Esophagus squamous epithelium (tissue), 5 donors: ENCODE measurements around the gene HOXB8. TPM values are rescaled to one million over a fixed set of nuclear protein-coding genes. Genes with fewer than 3 reads are reported as not detected.

Experiments used
- DNase-seq: peaks from one replicate; lab custom pipeline; 2025; lab: John Stamatoyannopoulos, UW
- H3K27ac ChIP-seq, 4 donors: fragments of 200-600 bp; sonication (generic); one replicate each; pipeline ENCODE4 v1.5.1; 2016 to 2019; ENCODE audit warnings: mild to moderate bottlenecking in 1 of 4
- H3K27me3 ChIP-seq, 4 donors: fragments of 200-600 bp; sonication (generic); 1 replicate in 3 of 4; 2 replicates in 1 of 4; pipeline versions ENCODE4 v1.5.1 to v1.6.0; 2017 to 2021; ENCODE audit warnings: antibody characterized with exemption in 1 of 4
- H3K36me3 ChIP-seq, 3 donors: fragments of 200-600 bp; sonication (generic); one replicate each; pipeline ENCODE4 v1.5.1; 2016 to 2019
- H3K4me1 ChIP-seq, 3 donors: fragments of 200-600 bp; sonication (generic); one replicate each; pipeline ENCODE4 v1.5.1; 2017 to 2019
- H3K4me3 ChIP-seq, 4 donors: fragments of 200-600 bp; sonication (generic); 1 replicate in 3 of 4; 2 replicates in 1 of 4; pipeline ENCODE4 v1.5.1; 2016 to 2019; ENCODE audit warnings: mild to moderate bottlenecking in 2 of 4, moderate library complexity in 1 of 4
- H3K9me3 ChIP-seq, 3 donors: fragments of 200-600 bp; sonication (generic); one replicate each; pipeline ENCODE4 v1.5.1; 2016 to 2019
- POLR2A ChIP-seq, 4 donors: fragments of 450-650 bp; IDR thresholded peaks; one replicate each; pipeline ENCODE4 v1.6.1; 2017; ENCODE audit warnings: antibody characterized with exemption in 4 of 4, mild to moderate bottlenecking in 4 of 4, moderate library complexity in 3 of 4
- WGBS, 2 donors: methylation state at CpG; one replicate each; pipeline ENCODE4 v1.1.5; 2018; 5-methylcytosine and 5-hydroxymethylcytosine counted together
- intact Hi-C: fragments of 100-400 bp; cut with DNase I; formaldehyde crosslinking; loops from one replicate; pipeline ENCODE4 v1.15.0; 2022
- total RNA-seq, 4 donors: library from RNA; depleted of rRNA; stranded (reverse); fragments of >200 nt; gene quantifications; one replicate each; pipeline ENCODE4 v1.1.0, GENCODE V29; 2016
- TF ChIP-seq, protein P1 (sequence below), 6 experiments: fragments of 450-650 bp in 4 of 6; fragments of 200-600 bp in 2 of 6; sonication (generic) in 2 of 6; IDR thresholded peaks; one replicate each; pipeline ENCODE4 v1.5.1; 2016 to 2019; ENCODE audit warnings: antibody characterized with exemption in 6 of 6, mild to moderate bottlenecking in 4 of 6, moderate library complexity in 4 of 6
- donor health status: DM: yes; HTN: yes; CAD: no.

Gene HOXB8
- total RNA-seq, 4 donors from 2014 or later = not detected

DNA sequence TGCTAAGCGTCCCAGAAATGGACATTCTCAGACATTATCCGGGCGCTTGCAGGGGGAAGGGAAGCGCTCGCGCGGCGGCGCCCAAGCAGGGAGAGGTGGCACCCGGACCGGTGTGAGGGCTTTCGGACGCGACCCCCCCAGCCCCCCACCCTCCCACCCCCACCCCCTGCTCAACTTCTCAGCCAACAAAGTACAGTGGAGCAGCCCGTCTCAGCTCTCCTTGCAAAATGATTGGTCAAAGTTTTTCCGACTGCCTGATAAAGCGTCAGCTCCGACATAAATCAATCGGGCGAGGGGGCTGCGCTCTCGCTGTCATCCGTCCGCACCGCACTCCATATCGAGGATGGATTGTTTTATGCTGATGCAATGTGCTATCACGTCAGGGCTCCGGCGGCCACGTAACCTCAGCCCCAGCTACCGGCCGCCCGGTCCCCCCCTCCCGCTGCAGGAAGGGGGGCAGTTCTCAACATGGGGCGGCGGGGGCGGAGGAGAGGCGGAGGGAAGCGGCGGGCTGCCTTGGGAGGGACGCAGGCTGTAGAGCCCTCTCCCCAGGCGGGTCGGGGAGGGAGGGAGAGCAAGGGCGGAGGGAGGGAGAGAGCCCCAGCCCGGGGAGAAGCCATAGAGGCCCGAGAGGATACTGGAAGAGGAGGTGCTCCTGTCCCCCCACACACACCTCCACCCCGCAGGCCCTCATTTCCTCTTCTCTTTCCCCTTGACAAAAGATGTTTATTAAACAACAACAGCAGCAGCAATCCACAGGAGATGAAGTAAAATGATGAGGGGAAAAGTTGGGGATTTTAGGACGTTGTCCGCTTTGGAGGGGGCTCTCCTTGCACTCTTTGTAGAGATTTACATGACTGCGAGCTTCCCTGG is 11.4 kb upstream of the HOXB8 start, which contains the start of gene HOXB9:
Gene HOXB9 (minus strand): TSS at position 114 of the 873 bp plus-strand sequence. CDS start 89 bp downstream, at position 25.
- no peaks in the 10 kb centered on the region for H3K9me3 ChIP-seq
- TF ChIP-seq POLR2A (IDR thresholded peaks at IDR 0.05) = no peak
- TF ChIP-seq, protein P1, sequence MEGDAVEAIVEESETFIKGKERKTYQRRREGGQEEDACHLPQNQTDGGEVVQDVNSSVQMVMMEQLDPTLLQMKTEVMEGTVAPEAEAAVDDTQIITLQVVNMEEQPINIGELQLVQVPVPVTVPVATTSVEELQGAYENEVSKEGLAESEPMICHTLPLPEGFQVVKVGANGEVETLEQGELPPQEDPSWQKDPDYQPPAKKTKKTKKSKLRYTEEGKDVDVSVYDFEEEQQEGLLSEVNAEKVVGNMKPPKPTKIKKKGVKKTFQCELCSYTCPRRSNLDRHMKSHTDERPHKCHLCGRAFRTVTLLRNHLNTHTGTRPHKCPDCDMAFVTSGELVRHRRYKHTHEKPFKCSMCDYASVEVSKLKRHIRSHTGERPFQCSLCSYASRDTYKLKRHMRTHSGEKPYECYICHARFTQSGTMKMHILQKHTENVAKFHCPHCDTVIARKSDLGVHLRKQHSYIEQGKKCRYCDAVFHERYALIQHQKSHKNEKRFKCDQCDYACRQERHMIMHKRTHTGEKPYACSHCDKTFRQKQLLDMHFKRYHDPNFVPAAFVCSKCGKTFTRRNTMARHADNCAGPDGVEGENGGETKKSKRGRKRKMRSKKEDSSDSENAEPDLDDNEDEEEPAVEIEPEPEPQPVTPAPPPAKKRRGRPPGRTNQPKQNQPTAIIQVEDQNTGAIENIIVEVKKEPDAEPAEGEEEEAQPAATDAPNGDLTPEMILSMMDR (IDR thresholded peaks at IDR 0.05) = no peak
- WGBS, 2 donors = 4 to 5% methylated on average over 6 to 7 of the region's 50 CpGs
- peaks cover 30 to 100% (median 79%) of the 10 kb centered on the region in 4 donors for H3K27me3 ChIP-seq
- no peak for DNase-seq
- no peak within 1 kb of the TSS for H3K27ac ChIP-seq
- intact Hi-C loops = no loop called here
- H3K4me3 ChIP-seq = peak within 1 kb of the TSS in 3 of 4 donors; percentile 3 to 61 (median 35)
- peaks cover 22 to 26% (median 23%) of the 10 kb centered on the region in 3 donors for H3K4me1 ChIP-seq
- H3K36me3 ChIP-seq = no peaks in the 10 kb centered on the region

DNA sequence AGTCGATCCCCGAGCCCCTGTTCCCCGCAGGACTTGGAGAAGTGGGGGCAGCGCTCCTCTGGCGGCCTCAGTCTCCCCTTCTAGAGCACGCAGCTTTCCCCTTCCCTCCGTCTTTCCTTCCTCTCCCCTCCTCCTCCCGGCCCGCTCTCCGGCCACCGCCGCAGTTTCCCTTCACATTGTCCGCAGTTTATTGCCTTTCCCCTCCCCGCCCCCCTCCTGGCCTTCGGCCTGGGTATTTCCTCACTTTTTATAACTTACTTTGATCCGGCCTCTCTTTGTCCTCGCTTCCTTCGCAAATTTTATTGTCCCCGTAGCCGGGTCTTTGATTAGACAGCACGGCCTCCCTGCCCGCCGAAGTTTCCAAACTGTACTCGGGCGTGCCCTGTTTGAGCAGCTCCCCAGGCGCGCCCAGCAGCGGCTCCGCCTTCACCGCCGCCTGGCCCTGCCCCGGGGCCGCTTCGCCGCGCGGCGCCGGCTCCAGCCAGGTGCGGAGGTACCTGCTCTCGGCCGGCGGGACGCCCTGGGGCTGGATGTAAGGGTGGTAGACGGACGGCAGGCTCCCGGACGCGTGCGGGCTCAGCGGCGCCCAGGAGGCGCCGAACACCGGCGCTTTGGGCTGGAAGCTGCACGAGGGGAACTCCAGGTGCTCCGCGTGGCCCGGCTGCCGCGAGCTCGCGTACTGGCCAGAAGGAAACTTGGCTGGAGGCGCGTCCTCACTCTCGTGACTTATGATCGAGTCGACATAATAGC is 10.6 kb upstream of the HOXB8 start:
- H3K36me3 ChIP-seq = no peaks in the 10 kb centered on the region
- DNase-seq = no peak
- H3K4me1 ChIP-seq = peaks cover 22 to 26% (median 23%) of the 10 kb centered on the region in 3 donors
- H3K9me3 ChIP-seq = no peaks in the 10 kb centered on the region
- H3K27ac ChIP-seq = no peak overlapping the region
- peaks cover 33 to 100% (median 76%) of the 10 kb centered on the region in 4 donors for H3K27me3 ChIP-seq
- no peak for TF ChIP-seq POLR2A (IDR thresholded peaks at IDR 0.05)
- TF ChIP-seq, protein P1 (IDR thresholded peaks at IDR 0.05) = no peak
- H3K4me3 ChIP-seq = peak overlapping the region in 3 of 4 donors; percentile 3 to 61 (median 35)
- WGBS, 2 donors = 0 to 5% methylated on average over 14 to 26 of the region's 69 CpGs
- intact Hi-C loops = no loop called here

DNA sequence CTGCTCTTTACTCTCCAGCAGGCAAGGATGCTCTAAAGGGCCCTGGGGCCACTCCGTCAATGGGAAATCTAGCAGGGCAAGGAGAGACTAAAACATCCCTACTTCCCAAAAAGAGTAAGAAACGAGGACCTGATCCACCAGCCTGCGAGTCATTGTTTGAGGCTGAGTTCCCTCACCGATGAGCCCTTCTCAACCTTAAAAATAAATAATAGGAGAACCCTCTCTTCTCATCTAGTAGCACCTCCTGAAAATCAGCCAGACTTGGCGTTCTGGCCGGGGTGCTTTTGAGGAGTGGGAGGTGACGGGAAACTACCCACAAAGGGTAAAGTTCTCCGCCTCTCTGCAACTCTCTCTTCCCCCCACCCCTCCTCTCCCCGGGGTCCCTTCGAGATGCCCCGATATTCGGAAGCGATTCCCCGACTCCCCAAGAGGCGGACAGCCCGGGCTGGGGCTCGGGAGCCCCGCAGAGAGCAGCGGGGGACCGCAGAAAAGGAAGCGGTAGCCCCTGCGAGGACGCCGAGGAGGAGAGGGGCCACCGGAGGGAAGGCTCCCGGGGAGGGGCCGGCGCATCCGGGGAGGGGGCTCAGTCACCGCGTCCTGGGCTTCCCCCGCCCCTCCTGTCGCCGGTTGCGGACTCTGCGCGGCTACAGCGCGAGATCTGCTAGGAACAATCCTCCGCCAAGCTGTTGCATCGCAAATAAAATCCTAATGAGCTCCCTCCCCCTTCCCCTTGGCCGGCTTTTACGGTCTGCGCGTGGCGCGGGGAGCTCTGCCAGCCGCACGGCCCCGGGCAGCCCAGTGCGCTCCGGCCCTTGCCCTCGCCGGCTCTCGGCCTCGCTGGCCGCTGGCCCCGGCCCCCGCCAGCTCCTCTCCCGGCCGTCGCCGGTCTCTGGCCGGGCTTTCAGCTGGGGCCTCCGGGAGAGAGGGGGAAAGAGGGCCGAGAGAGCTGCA is 9.7 kb upstream of the HOXB8 start:
- Histone ChIP-seq H3K9me3 (no peaks in the 10 kb centered on the region), H3K27ac (no peak overlapping the region), H3K4me1 (peaks cover 22 to 26% (median 23%) of the 10 kb centered on the region in 3 donors), H3K36me3 (no peaks in the 10 kb centered on the region), H3K27me3 (peaks cover 42 to 100% (median 78%) of the 10 kb centered on the region in 4 donors), H3K4me3 (peak overlapping the region in 3 of 4 donors; percentile 3 to 61 (median 35))
- no peak for DNase-seq
- intact Hi-C loops = no loop called here
- TF ChIP-seq, protein P1 (IDR thresholded peaks at IDR 0.05) = no peak
- TF ChIP-seq POLR2A (IDR thresholded peaks at IDR 0.05) = no peak
- WGBS, 2 donors = 4 to 8% methylated on average over 6 to 14 of the region's 66 CpGs

- intact Hi-C loops = no loop called here
- Histone ChIP-seq H3K4me3 (no peak overlapping the region), H3K27ac (no peak overlapping the region), H3K9me3 (no peaks in the 10 kb centered on the region), H3K27me3 (peaks cover 48 to 100% (median 80%) of the 10 kb centered on the region in 4 donors), H3K4me1 (peaks cover 22 to 29% (median 23%) of the 10 kb centered on the region in 3 donors), H3K36me3 (no peaks in the 10 kb centered on the region)
- no peak for DNase-seq
- 22 to 39% methylated on average over 5 of the region's 5 CpGs for WGBS, 2 donors
- no peak for TF ChIP-seq POLR2A (IDR thresholded peaks at IDR 0.05)
- TF ChIP-seq, protein P1 (IDR thresholded peaks at IDR 0.05) = no peak
Observed at GRCh38 chr17:48624118-48624517, 9.0 kb upstream of the HOXB8 start.
